ENCODE results near the gene BIRC6.
"Not testable (repeated sequence)": the region's sequence is repeated elsewhere in the genome, so short reads cannot be mapped to it uniquely, and the experiment has no call there.

BIRC6 gene

DNA sequence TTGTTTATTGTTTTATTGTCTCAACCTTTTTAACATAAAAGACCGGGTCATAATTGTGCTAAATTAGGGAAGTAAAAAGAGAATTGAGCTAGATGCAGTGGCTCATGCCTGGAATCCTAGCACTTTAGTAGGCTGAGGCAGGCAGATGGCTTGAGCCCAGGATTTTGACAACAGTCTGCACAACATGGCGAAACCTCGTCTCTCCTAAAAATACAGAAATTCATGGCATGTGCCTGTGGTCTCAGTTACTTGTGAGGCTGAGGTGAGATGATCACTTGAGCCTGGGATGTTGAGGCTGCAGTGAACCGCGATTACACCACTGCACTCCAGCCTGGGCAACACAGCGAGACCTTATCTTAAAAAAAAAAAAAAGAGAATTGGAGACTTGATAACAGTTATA, 166.9 kb downstream of the BIRC6 start:
- H3K27ac Mint-ChIP-seq = no peak overlapping the region
- peaks cover 31% of the 10 kb centered on the region for H3K36me3 Mint-ChIP-seq
- H3K4me3 Mint-ChIP-seq = no peak overlapping the region
- H3K4me1 Mint-ChIP-seq = no peaks in the 10 kb centered on the region
- ATAC-seq (ENCODE audit: low read depth) = no peak
- no peak for DNase-seq (ENCODE audit: low spot score in 2 of 2)
- no peaks in the 10 kb centered on the region for H3K9me3 Mint-ChIP-seq
- H3K27me3 Mint-ChIP-seq = no peaks in the 10 kb centered on the region

DNA sequence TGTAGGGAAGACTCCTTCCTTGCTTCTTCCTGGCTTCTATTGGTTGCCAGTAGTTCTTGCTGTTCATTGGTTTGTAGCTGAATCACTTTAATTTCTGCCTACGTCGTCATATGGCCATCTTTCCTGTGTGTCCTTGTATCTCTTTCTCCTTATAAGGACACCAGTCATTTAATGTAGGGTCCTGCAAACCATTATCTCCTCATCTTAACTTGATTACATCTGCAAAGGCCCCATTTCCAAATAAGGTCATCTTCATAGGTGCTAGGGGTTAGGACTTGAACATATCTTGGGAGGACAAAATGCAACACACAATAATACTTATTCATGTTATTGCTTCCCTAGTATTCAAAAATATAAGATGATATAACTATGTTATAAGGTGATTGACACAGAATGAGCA, 175.5 kb downstream of the BIRC6 start:
- no peaks in the 10 kb centered on the region for H3K9me3 Mint-ChIP-seq
- H3K4me1 Mint-ChIP-seq = peaks cover 3% of the 10 kb centered on the region
- peak overlapping the region; percentile 36 for H3K27ac Mint-ChIP-seq
- H3K27me3 Mint-ChIP-seq = no peaks in the 10 kb centered on the region
- H3K36me3 Mint-ChIP-seq = peaks cover 43% of the 10 kb centered on the region
- DNase-seq (ENCODE audit: low spot score in 2 of 2) (no peak), ATAC-seq (ENCODE audit: low read depth) (no peak)
- no peak overlapping the region for H3K4me3 Mint-ChIP-seq

DNA sequence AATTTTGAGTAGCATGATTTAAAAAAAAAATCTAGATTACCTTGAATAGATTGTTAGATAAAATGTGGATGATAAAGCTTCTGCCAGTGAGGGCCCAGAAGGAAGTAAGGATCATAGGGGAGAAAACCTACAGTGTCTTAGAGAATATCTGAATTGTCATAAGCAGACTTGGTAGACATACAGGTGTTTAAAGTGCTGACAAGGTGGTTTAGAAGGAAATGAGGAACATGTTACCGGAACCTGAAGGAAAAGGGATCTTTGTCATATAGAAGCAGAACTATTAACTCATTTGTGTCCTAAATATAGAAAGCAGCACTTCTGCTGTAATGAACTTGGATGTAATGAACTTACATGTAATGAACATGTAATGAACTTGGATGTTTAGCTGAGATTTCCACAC, 176.1 kb downstream of the BIRC6 start:
- Mint-ChIP-seq H3K36me3 (peaks cover 39% of the 10 kb centered on the region), H3K4me1 (peaks cover 3% of the 10 kb centered on the region)

DNA sequence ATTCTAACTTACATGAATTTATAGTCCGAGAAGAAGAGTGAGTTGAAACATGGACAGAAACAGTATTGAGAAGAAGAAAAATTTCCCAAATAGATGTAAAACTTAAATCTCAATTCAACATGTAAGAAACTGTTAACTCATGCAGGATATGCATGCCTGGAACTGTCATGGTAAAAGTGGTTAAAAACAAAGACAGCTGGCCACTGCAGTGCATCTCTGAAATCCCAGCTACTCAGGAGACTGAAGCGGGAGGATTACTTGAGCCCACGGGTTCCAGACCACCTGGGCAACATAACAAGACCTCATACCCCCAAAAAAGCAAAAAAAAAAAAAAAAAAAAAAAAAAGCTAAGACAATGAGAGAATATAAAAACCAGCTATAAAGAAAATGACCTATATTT, 178.0 kb downstream of the BIRC6 start:
- Mint-ChIP-seq H3K36me3 (peaks cover 39% of the 10 kb centered on the region), H3K4me3 (no peak overlapping the region), H3K9me3 (no peaks in the 10 kb centered on the region), H3K4me1 (peaks cover 3% of the 10 kb centered on the region), H3K27me3 (no peaks in the 10 kb centered on the region), H3K27ac (no peak overlapping the region)
- DNase-seq (ENCODE audit: low spot score in 2 of 2) (no peak), ATAC-seq (ENCODE audit: low read depth) (no peak)

More for the DNA sequence above, 176.1 kb downstream of the BIRC6 start:
- DNase-seq (ENCODE audit: low spot score in 2 of 2) (no peak), ATAC-seq (ENCODE audit: low read depth) (no peak)
- H3K9me3 Mint-ChIP-seq = no peaks in the 10 kb centered on the region
- H3K4me3 Mint-ChIP-seq = no peak overlapping the region
- no peaks in the 10 kb centered on the region for H3K27me3 Mint-ChIP-seq
- peak overlapping the region; percentile 36 for H3K27ac Mint-ChIP-seq

DNA sequence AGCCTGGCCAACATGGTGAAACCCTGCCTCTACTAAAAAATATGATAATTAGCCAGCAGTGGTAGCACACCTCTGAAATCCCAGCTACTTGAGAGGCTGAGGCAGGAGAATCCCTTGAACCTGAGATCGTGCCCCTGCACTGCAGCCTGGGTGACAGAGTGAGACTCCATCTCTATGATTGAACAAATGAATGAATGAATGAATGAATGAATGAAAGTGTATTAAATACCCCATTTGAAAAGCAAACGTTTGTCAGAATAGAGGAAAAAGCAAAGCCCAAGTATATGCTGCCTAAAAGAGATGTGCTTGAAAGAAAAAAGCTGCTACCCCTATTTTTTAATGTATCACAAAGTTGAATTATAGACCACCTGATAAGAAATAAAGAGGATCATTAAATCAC, 181.9 kb downstream of the BIRC6 start:
- no peak overlapping the region for H3K27ac Mint-ChIP-seq
- no peak for DNase-seq (ENCODE audit: low spot score in 2 of 2)

DNA sequence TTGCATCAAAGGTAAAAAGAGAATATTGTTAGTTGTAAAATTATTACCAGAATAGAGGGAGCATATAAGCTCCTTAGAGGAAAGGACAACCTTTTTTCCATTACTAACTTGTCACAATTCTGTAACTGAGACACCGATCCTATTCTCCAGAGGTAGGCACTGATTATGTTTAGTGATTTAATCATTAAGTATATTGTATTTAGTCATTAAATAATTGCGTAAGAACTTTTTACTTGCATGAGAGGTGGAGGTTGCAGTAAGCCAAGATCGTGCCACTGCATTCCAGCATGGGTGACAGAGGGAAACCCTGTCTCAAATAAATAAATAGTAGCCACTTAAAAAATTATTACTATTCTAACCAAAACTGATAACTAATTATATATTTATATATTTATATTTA, 195.7 kb downstream of the BIRC6 start:
- DNase-seq (ENCODE audit: low spot score in 2 of 2); H3K4me1 Mint-ChIP-seq; H3K27ac Mint-ChIP-seq; H3K9me3 Mint-ChIP-seq; H3K27me3 Mint-ChIP-seq; ATAC-seq (ENCODE audit: low read depth); H3K4me3 Mint-ChIP-seq; H3K36me3 Mint-ChIP-seq: not testable (repeated sequence)

More for the DNA sequence above, 181.9 kb downstream of the BIRC6 start:
- Mint-ChIP-seq H3K9me3 (no peaks in the 10 kb centered on the region), H3K36me3 (peaks cover 22% of the 10 kb centered on the region), H3K4me3 (no peak overlapping the region), H3K27me3 (no peaks in the 10 kb centered on the region), H3K4me1 (no peaks in the 10 kb centered on the region)
- ATAC-seq (ENCODE audit: low read depth) = no peak

DNA sequence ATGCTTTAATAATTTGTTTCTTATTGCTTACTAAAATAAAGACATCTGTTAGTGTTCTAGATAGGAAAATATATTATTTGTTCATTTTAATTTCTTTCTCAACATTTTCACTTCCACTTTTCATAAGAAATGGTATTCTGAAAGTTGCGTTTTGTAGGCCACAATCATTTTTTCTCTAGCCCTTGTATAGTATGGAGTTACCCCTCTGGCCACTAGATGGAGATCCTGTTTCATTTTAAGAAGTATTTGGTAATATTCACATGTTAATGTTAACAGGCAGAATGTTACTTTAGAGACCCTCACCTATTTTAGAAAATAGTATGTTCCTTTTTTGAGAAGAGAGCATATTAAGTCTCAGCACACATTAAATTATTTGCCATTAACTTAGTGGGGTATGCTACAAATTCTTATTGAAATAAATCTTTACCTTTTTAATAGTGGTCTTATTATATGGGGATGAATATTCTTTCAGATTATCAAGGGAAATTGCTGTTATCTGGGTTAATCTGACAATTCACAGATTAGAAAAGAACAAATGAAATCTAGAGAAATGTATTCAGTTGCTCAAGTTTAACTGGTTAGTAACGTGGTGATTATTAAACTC, 197.1 kb downstream of the BIRC6 start:
- Mint-ChIP-seq H3K4me3 (no peak overlapping the region), H3K4me1 (no peaks in the 10 kb centered on the region), H3K27ac (no peak overlapping the region), H3K36me3 (peaks cover 4% of the 10 kb centered on the region), H3K9me3 (no peaks in the 10 kb centered on the region), H3K27me3 (no peaks in the 10 kb centered on the region)
- DNase-seq (ENCODE audit: low spot score in 2 of 2) (peak in 1 of 2 donors; percentile 38), ATAC-seq (ENCODE audit: low read depth) (peak; percentile 97)

DNA sequence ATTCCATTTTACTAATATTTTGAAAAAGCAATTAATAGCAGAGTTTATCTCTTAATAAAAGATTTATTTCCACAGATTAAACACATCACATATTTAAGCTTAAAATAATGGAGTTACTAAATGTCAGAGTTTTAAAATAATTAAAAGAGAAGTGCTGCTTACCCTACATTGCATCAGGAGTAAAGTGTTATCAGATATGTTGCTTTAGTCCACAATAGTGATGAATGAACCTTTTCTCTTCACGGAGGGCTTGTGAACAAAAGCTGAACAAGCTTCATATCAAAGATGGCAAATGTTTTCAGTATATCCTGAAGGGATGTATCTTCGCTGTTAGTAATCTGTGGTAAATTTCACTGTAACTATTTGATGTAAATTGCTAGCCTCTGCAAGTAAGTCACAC, 201.7 kb downstream of the BIRC6 start:
- DNase-seq (ENCODE audit: low spot score in 2 of 2) (no peak), ATAC-seq (ENCODE audit: low read depth) (no peak)
- Mint-ChIP-seq H3K9me3 (no peaks in the 10 kb centered on the region), H3K36me3 (peaks cover 9% of the 10 kb centered on the region), H3K27ac (no peak overlapping the region), H3K4me3 (no peak overlapping the region), H3K27me3 (no peaks in the 10 kb centered on the region), H3K4me1 (peaks cover 4% of the 10 kb centered on the region)

DNA sequence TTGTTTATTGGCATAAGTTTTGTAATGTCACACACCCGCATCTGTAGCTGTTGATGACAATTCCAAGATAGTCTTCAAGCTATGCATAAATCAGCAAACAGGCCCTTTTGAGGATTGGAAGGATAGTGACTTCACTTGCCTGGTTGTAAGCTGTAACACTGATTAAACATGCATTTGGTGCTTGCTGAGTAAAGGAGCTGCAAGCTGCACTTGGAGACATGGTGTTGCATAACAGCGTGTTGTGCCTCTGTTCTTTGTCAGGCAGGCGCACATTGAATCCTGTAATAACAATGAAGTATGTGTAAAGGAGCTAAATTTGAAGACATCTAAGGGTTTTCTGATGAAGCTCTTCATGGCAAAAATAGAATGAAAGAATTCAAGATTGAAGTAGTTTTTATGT, 202.3 kb downstream of the BIRC6 start:
- DNase-seq (ENCODE audit: low spot score in 2 of 2) = no peak
- Mint-ChIP-seq H3K4me1 (peaks cover 4% of the 10 kb centered on the region), H3K36me3 (peaks cover 12% of the 10 kb centered on the region), H3K27ac (no peak overlapping the region), H3K4me3 (no peak overlapping the region), H3K9me3 (peaks cover 2% of the 10 kb centered on the region), H3K27me3 (no peaks in the 10 kb centered on the region)
- ATAC-seq (ENCODE audit: low read depth) = no peak

DNA sequence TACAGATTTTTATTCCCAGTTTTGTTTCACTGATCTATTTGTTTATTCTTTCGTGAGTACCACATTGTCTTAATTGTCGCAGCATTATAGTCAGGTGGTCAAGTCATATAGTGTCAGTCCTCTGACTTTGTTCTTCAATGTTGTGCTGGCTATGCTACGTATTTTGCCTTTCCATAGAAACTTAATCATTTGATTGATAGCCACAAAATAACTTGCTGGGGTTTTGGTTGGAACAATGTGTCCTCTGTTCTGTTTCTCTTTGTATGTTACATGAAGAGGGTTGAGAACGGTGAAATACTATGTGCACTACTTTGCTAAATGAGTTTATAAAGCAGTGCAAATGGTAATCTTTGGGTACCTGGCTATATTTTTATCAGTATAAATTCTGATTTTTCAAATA, 206.1 kb downstream of the BIRC6 start:
- H3K4me1 Mint-ChIP-seq = peaks cover 4% of the 10 kb centered on the region
- no peak for ATAC-seq (ENCODE audit: low read depth)
- DNase-seq (ENCODE audit: low spot score in 2 of 2) = no peak
- H3K27me3 Mint-ChIP-seq = no peaks in the 10 kb centered on the region
- H3K9me3 Mint-ChIP-seq = peaks cover 3% of the 10 kb centered on the region
- H3K27ac Mint-ChIP-seq = no peak overlapping the region
- no peak overlapping the region for H3K4me3 Mint-ChIP-seq
- peaks cover 25% of the 10 kb centered on the region for H3K36me3 Mint-ChIP-seq

DNA sequence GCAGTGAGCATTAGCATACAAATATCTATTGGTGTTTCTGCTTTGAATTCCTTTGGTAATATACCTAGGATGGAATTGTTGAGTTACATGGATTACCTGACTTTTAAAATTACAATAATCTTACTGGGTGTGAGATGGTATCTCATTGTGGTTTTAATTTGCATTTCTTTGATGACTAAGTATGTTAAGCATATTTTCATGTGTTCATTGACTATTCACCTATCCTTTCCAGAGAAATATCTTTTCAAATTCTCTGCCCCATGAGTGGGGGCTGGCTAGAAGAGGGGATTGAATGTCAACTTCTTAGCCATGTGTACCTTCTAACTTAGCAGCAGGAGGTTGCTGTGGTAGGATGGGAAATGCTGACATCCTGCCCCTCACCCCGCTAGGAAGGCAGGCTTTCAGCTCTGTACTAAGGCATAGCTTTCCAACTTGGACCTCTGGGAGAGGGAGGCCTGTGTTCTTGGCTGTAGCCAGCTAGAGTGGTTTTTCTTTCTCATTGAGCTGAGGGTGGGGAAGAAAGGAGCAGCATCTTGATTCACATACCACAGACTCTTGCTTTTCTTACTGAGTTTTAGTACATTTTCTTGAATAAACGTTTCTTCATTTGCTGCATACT, 207.7 kb downstream of the BIRC6 start:
- H3K4me3 Mint-ChIP-seq = no peak overlapping the region
- H3K27ac Mint-ChIP-seq = no peak overlapping the region
- ATAC-seq (ENCODE audit: low read depth) (no peak), DNase-seq (ENCODE audit: low spot score in 2 of 2) (no peak)
- H3K27me3 Mint-ChIP-seq = no peaks in the 10 kb centered on the region
- H3K4me1 Mint-ChIP-seq = peaks cover 4% of the 10 kb centered on the region
- peaks cover 3% of the 10 kb centered on the region for H3K9me3 Mint-ChIP-seq
- H3K36me3 Mint-ChIP-seq = peaks cover 26% of the 10 kb centered on the region

DNA sequence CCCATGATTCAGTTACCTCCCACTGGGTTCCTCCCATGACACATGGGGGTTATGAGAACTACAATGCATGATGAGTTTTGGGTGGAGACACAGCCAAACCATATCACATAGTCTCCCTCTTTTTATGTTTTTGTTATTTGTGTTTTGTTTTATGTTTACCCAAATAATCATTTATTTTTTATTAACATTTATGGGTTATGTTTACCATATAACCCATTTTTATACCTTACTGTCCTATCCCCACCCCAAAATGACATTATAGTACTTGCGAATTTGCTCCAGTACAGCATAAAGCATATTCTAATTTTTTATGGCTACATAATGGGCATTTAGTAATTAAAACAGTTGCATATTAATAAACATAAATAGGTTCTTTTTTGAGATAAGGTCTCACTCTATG, 209.1 kb downstream of the BIRC6 start:
- Mint-ChIP-seq H3K36me3 (peaks cover 22% of the 10 kb centered on the region), H3K9me3 (peaks cover 3% of the 10 kb centered on the region), H3K4me3 (no peak overlapping the region), H3K27me3 (no peaks in the 10 kb centered on the region), H3K27ac (no peak overlapping the region), H3K4me1 (peaks cover 4% of the 10 kb centered on the region)
- no peak for ATAC-seq (ENCODE audit: low read depth)
- DNase-seq (ENCODE audit: low spot score in 2 of 2) = no peak

DNA sequence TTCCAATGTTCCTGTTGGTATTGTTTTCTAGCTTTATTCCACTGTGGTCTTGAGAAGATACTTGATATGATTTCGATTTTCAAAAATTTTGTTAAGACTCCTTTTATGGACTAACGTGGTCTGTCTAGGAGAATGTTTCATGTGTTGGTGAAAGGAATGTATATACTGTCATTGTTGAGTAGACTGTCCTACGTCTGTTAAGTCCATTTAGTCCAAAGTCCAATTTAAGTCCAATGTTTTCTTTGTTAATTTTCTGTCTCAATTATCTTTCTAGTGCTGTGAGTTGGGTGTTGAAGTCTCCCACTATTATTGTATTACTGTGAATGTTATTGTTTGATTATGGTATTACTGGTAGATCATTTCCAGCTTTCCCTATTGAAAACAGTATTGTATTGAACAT, 215.2 kb downstream of the BIRC6 start:
- Mint-ChIP-seq H3K9me3 (no peaks in the 10 kb centered on the region), H3K27ac (peak overlapping the region; percentile 22), H3K27me3 (no peaks in the 10 kb centered on the region), H3K36me3 (peaks cover 12% of the 10 kb centered on the region), H3K4me3 (no peak overlapping the region), H3K4me1 (peaks cover 14% of the 10 kb centered on the region)
- ATAC-seq (ENCODE audit: low read depth) (no peak), DNase-seq (ENCODE audit: low spot score in 2 of 2) (no peak)

DNA sequence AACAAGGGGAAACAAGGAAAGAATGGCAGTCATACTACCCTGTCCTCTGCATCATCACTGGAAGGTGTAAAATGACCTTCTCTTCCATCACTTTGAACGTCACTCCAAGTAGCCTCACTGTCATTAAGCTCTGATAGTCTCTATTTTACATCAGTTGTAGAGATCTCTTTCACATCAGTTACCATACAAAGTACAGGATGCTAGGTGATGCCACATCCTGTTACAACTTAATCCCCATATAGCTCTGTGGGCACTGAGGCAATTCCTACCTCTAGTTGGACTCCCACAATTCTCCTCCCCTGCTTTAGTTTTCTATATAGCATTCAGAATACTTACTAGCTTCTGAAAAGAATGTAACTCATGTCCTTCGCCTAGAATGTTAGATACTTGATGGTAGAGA, 215.9 kb downstream of the BIRC6 start:
- Mint-ChIP-seq H3K27me3 (no peaks in the 10 kb centered on the region), H3K9me3 (no peaks in the 10 kb centered on the region), H3K4me3 (no peak overlapping the region), H3K27ac (peak overlapping the region; percentile 68), H3K4me1 (peaks cover 14% of the 10 kb centered on the region), H3K36me3 (peaks cover 10% of the 10 kb centered on the region)
- ATAC-seq (ENCODE audit: low read depth) (no peak), DNase-seq (ENCODE audit: low spot score in 2 of 2) (no peak)

Measured in memory B cell (primary cell).